ENCODE data around the gene THAP4. TPM values are rescaled to one million over a fixed set of nuclear protein-coding genes. Genes with fewer than 3 reads are reported as not detected.

THAP4 gene
- total and polyA plus RNA-seq, 3 experiments from 2014 or later, result 42.3 to 51.9 (median 51.4) TPM

GRCh38 chr2:241632478-241633325 lies 4.3 kb downstream of the THAP4 start:
- H3K4me1 ChIP-seq (ENCODE audit: insufficient read depth, low read length), result peaks cover 14% of the 10 kb centered on the region
- H3K4me3 Mint-ChIP-seq, result peak overlapping the region in 1 of 7 donors; percentile 21
- peak overlapping the region in 1 of 8 donors; percentile 43 for H3K27ac Mint-ChIP-seq
- H3K36me3 ChIP-seq (ENCODE audit: insufficient read depth, low read length), result peaks cover 14% of the 10 kb centered on the region
- ChIA-PET POLR2A (interaction anchor here (0.6 kb wide), 1 partner anchor 77 kb away, joined by 7 read pairs; no protein-coding TSS in a partner anchor), CTCF (interaction anchor here (1.9 kb wide), 1 partner anchor 15 kb away, joined by 5 read pairs; no protein-coding TSS in a partner anchor)
- peaks cover 0 to 56% (median 3%) of the 10 kb centered on the region in 3 donors for H3K36me3 Mint-ChIP-seq
- no peaks in the 10 kb centered on the region for H3K9me3 ChIP-seq (ENCODE audit: low read length)
- no peak for DNase-seq
- peaks cover 16 to 33% (median 17%) of the 10 kb centered on the region in 3 donors for H3K4me1 Mint-ChIP-seq
- no peak overlapping the region for H3K27ac ChIP-seq (ENCODE audit: low read depth, low read length)
- H3K27me3 ChIP-seq (ENCODE audit: insufficient read depth, low read length, poor library complexity, severe bottlenecking), result no peaks in the 10 kb centered on the region
- no peaks in the 10 kb centered on the region for H3K27me3 Mint-ChIP-seq
- no peak overlapping the region for H3K4me3 ChIP-seq (ENCODE audit: low read length)
- no peaks in the 10 kb centered on the region for H3K9me3 Mint-ChIP-seq

DNA sequence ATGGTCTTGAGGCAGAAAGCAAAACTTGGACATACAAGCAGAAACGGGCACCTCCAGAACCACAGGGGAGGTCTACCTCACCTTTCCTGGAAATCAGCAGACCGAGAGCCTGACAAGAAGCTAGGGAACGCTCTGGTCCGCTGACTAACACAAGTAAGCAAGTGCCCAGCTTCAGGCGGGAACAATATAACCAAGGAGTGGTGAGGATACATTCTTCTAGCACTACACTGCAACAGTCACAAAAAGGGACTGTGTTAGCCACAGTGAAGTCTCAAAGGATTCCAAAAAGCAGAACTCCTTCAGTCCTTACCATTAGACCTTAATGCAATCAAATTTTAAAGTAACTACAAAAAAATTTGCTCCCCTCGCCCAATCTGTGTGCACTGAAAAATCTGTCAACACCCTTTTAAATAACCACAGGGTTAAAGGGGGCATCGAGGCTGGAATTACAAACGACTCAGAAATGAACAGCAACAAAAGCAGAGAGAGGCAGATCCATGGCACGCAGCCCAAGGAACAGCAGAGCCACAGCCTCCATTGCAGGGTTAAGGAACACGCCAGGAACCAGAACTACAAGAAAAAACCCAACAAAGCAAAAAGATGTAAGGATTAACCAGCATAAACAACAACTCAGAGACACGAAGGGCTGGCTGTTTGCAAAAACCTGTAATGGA lies 7.1 kb downstream of the THAP4 start:
- H3K9me3 ChIP-seq (ENCODE audit: low read length), result no peaks in the 10 kb centered on the region
- ChIA-PET CTCF (no interaction called here), POLR2A (no interaction called here)
- H3K36me3 ChIP-seq (ENCODE audit: insufficient read depth, low read length), result peaks cover 14% of the 10 kb centered on the region
- no peaks in the 10 kb centered on the region for H3K27me3 ChIP-seq (ENCODE audit: insufficient read depth, low read length, poor library complexity, severe bottlenecking)
- peaks cover 2% of the 10 kb centered on the region for H3K4me1 ChIP-seq (ENCODE audit: insufficient read depth, low read length)
- Mint-ChIP-seq H3K27me3 (no peaks in the 10 kb centered on the region), H3K4me3 (no peak overlapping the region), H3K4me1 (peaks cover 11 to 32% (median 12%) of the 10 kb centered on the region in 3 donors), H3K36me3 (peaks cover 0 to 61% (median 6%) of the 10 kb centered on the region in 3 donors), H3K9me3 (no peaks in the 10 kb centered on the region), H3K27ac (peak overlapping the region in 3 of 8 donors; percentile 0 to 55 (median 24))
- no peak overlapping the region for H3K27ac ChIP-seq (ENCODE audit: low read depth, low read length)
- H3K4me3 ChIP-seq (ENCODE audit: low read length), result no peak overlapping the region
- no peak for DNase-seq

- peaks cover 0 to 47% (median 6%) of the 10 kb centered on the region in 3 donors for H3K36me3 Mint-ChIP-seq
- peaks cover 3% of the 10 kb centered on the region for H3K36me3 ChIP-seq (ENCODE audit: insufficient read depth, low read length)
- ChIA-PET CTCF (no interaction called here), POLR2A (no interaction called here)
- no peak for DNase-seq
- H3K4me1 Mint-ChIP-seq, result peaks cover 7 to 31% (median 12%) of the 10 kb centered on the region in 3 donors
- H3K4me1 ChIP-seq (ENCODE audit: insufficient read depth, low read length), result no peaks in the 10 kb centered on the region
- no peaks in the 10 kb centered on the region for H3K27me3 ChIP-seq (ENCODE audit: insufficient read depth, low read length, poor library complexity, severe bottlenecking)
- no peaks in the 10 kb centered on the region for H3K27me3 Mint-ChIP-seq
- no peak overlapping the region for H3K4me3 Mint-ChIP-seq
- H3K27ac ChIP-seq (ENCODE audit: low read depth, low read length), result no peak overlapping the region
- no peaks in the 10 kb centered on the region for H3K9me3 ChIP-seq (ENCODE audit: low read length)
- H3K4me3 ChIP-seq (ENCODE audit: low read length), result no peak overlapping the region
- H3K9me3 Mint-ChIP-seq, result no peaks in the 10 kb centered on the region
- H3K27ac Mint-ChIP-seq, result peak overlapping the region in 1 of 8 donors; percentile 23
These were observed 9.3 kb downstream of the THAP4 start for GRCh38 chr2:241627675-241628074.

DNA sequence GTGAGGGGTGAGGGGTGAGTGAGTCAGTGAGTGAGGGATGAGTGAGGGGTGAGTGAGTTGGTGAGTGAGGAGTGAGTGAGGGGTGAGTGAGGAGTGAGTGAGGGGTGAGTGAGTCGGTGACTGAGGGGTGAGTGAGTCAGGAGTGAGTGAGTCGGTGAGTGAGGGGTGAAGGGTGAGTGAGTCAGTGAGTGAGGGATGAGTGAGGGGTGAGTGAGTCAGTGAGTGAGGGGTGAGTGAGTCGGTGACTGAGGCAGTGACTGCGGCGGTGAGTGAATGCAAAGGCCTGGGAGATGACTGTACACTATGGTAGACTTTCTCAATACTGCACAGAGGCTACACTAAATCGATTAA lies 16.6 kb downstream of the THAP4 start:
- Histone ChIP-seq H3K36me3 (ENCODE audit: insufficient read depth, low read length) (no peaks in the 10 kb centered on the region), H3K4me3 (ENCODE audit: low read length) (no peak overlapping the region), H3K27ac (ENCODE audit: low read depth, low read length) (no peak overlapping the region), H3K27me3 (ENCODE audit: insufficient read depth, low read length, poor library complexity, severe bottlenecking) (no peaks in the 10 kb centered on the region), H3K4me1 (ENCODE audit: insufficient read depth, low read length) (peaks cover 13% of the 10 kb centered on the region), H3K9me3 (ENCODE audit: low read length) (no peaks in the 10 kb centered on the region)
- Mint-ChIP-seq H3K9me3 (no peaks in the 10 kb centered on the region), H3K4me3 (no peak overlapping the region), H3K4me1 (peaks cover 26 to 53% (median 35%) of the 10 kb centered on the region in 3 donors), H3K27me3 (no peaks in the 10 kb centered on the region), H3K36me3 (peaks cover 0 to 17% (median 7%) of the 10 kb centered on the region in 3 donors), H3K27ac (peak overlapping the region in 1 of 8 donors; percentile 87)
- no peak for DNase-seq
- POLR2A ChIA-PET, result no interaction called here
- CTCF ChIA-PET, result no interaction called here

DNA sequence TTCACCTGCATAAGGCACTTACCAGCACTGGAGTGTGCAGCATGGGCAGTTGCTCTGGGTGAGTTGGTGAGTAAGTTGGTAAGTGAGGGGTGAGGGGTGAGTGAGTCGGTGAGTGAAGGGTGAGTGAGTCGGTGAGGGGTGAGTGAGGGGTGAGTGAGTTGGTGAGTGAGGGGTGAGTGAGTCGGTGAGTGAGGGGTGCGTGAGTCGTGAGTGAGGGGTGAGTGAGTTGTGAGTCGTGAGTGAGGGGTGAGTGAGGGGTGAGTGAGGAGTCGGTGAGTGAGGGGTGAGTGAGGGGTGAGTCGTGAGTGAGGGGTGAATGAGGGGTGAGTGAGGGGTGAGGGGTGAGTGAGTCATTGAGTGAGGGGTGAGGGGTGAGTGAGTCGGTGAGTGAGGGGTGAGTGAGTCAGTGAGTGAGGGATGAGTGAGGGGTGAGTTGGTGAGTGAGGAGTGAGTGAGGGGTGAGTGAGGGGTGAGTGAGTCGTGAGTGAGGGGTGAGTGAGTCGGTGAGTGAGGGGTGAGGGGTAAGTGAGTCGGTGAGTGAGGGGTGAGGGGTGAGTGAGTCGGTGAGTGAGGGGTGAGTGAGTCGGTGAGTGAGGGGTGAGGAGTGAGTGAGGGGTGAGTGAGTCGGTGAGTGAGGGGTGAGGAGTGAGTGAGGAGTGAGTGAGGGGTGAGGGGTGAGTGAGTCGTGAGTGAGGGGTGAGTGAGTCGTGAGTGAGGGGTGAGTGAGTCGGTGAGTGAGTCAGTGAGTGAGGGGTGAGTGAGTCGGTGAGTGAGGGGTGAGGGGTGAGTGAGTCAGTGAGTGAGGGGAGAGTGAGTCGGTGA lies 17.1 kb downstream of the THAP4 start:
- Mint-ChIP-seq H3K4me1 (peaks cover 28 to 57% (median 35%) of the 10 kb centered on the region in 3 donors), H3K36me3 (peaks cover 0 to 17% (median 7%) of the 10 kb centered on the region in 3 donors), H3K27me3 (no peaks in the 10 kb centered on the region), H3K27ac (peak overlapping the region in 1 of 8 donors; percentile 47), H3K4me3 (peak overlapping the region in 1 of 7 donors; percentile 16), H3K9me3 (no peaks in the 10 kb centered on the region)
- Histone ChIP-seq H3K27me3 (ENCODE audit: insufficient read depth, low read length, poor library complexity, severe bottlenecking) (no peaks in the 10 kb centered on the region), H3K27ac (ENCODE audit: low read depth, low read length) (no peak overlapping the region), H3K4me1 (ENCODE audit: insufficient read depth, low read length) (peaks cover 13% of the 10 kb centered on the region), H3K36me3 (ENCODE audit: insufficient read depth, low read length) (no peaks in the 10 kb centered on the region), H3K4me3 (ENCODE audit: low read length) (no peak overlapping the region), H3K9me3 (ENCODE audit: low read length) (no peaks in the 10 kb centered on the region)
- DNase-seq, result no peak
- ChIA-PET POLR2A (no interaction called here), CTCF (no interaction called here)

DNA sequence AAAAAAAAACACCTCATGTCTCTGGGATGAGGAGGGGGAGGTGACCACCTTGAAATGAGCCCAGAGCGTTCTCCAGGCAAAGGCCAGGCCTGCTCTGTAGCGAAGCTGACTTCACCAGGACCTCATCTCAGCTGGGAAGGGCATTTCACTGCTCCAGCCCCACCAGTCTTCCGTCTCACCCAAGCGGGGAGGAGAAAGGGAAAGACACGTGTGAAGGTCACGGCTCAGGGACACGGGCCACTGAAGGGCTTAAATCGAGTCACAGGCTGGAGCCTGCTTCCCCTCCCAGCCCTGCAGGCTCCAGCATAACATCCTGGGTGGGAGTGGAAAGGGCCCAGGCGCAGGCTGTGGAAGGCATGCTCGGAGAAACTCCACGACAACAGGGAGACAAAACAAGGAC lies 18.1 kb downstream of the THAP4 start:
- Histone ChIP-seq H3K27me3 (ENCODE audit: insufficient read depth, low read length, poor library complexity, severe bottlenecking) (no peaks in the 10 kb centered on the region), H3K9me3 (ENCODE audit: low read length) (no peaks in the 10 kb centered on the region), H3K27ac (ENCODE audit: low read depth, low read length) (no peak overlapping the region), H3K36me3 (ENCODE audit: insufficient read depth, low read length) (no peaks in the 10 kb centered on the region), H3K4me1 (ENCODE audit: insufficient read depth, low read length) (peaks cover 13% of the 10 kb centered on the region), H3K4me3 (ENCODE audit: low read length) (no peak overlapping the region)
- ChIA-PET POLR2A (interaction anchor here (1.3 kb wide), 1 partner anchor 67 kb away, joined by 3 read pairs; the partner anchor contains the start of gene DTYMK), CTCF (interaction anchor here (1.5 kb wide), 1 partner anchor 23 kb away, joined by 3 read pairs; no protein-coding TSS in a partner anchor)
- Mint-ChIP-seq H3K27ac (peak overlapping the region in 1 of 8 donors; percentile 47), H3K4me1 (peaks cover 28 to 58% (median 35%) of the 10 kb centered on the region in 3 donors), H3K4me3 (peak overlapping the region in 2 of 7 donors; percentile 83 to 88), H3K9me3 (no peaks in the 10 kb centered on the region), H3K27me3 (no peaks in the 10 kb centered on the region), H3K36me3 (peaks cover 0 to 17% (median 4%) of the 10 kb centered on the region in 3 donors)
- no peak for DNase-seq

DNA sequence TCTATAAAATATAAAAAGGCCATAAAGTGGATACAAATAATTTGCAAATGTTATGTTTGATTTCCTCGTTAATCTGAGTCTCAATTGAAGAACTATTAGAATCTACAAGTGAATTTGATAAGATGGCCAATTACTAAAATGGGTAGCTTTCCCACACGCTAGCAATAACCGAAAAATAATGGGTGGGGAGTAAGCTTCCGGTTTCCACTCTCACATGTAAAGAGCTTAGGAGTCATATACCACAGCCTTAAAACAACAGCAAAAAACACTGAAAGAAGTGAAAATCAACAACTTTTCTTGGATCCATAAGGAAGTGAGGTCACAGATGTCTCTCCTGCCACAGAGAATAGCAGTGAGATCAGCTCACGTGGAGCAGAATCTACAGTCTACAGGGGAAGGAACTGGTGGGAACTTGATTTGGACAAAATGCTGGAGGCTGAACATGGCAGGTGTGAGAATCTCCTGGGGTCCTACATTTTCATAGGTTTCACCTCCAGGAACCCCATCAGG lies 18.6 kb downstream of the THAP4 start:
- ChIA-PET CTCF (interaction anchor here (0.7 to 1.5 kb wide), 3 partner anchors 9 to 23 kb away, joined by 3 to 5 read pairs (median 3); no protein-coding TSS in a partner anchor), POLR2A (interaction anchor here (1.3 kb wide), 1 partner anchor 68 kb away, joined by 3 read pairs; the partner anchor contains the start of gene DTYMK)
- H3K4me1 ChIP-seq (ENCODE audit: insufficient read depth, low read length), result peaks cover 13% of the 10 kb centered on the region
- peak overlapping the region; percentile 43 to 96 (median 85) for H3K27ac Mint-ChIP-seq
- H3K36me3 ChIP-seq (ENCODE audit: insufficient read depth, low read length), result no peaks in the 10 kb centered on the region
- no peaks in the 10 kb centered on the region for H3K9me3 ChIP-seq (ENCODE audit: low read length)
- H3K36me3 Mint-ChIP-seq, result peaks cover 0 to 14% (median 4%) of the 10 kb centered on the region in 3 donors
- no peak for DNase-seq
- H3K27me3 ChIP-seq (ENCODE audit: insufficient read depth, low read length, poor library complexity, severe bottlenecking), result no peaks in the 10 kb centered on the region
- no peaks in the 10 kb centered on the region for H3K9me3 Mint-ChIP-seq
- H3K27ac ChIP-seq (ENCODE audit: low read depth, low read length), result no peak overlapping the region
- H3K4me3 ChIP-seq (ENCODE audit: low read length), result no peak overlapping the region
- peaks cover 28 to 55% (median 35%) of the 10 kb centered on the region in 3 donors for H3K4me1 Mint-ChIP-seq
- H3K4me3 Mint-ChIP-seq, result peak overlapping the region in 4 of 7 donors; percentile 83 to 92 (median 89)
- H3K27me3 Mint-ChIP-seq, result no peaks in the 10 kb centered on the region

All from CD8-positive, alpha-beta memory T cell (primary cell).